Esophagus muscularis mucosa (tissue), 3 donors: ENCODE results near the gene CAPN2.

ENCODE experiments used
- POLR2A ChIP-seq: fragments of 450-650 bp; IDR thresholded peaks from one replicate; pipeline ENCODE4 v1.6.1; 2017; ENCODE audit warnings: antibody characterized with exemption, moderate library complexity, mild to moderate bottlenecking, low read depth
- TF ChIP-seq, protein P1 (sequence below), 3 experiments: fragments of 200-600 bp in 2 of 3; fragments of 450-650 bp in 1 of 3; sonication (generic) in 2 of 3; IDR thresholded peaks; one replicate each; pipeline ENCODE4 v1.5.1; 2017 to 2019; ENCODE audit warnings: antibody characterized with exemption in 3 of 3, mild to moderate bottlenecking in 2 of 3, moderate library complexity in 1 of 3

DNA sequence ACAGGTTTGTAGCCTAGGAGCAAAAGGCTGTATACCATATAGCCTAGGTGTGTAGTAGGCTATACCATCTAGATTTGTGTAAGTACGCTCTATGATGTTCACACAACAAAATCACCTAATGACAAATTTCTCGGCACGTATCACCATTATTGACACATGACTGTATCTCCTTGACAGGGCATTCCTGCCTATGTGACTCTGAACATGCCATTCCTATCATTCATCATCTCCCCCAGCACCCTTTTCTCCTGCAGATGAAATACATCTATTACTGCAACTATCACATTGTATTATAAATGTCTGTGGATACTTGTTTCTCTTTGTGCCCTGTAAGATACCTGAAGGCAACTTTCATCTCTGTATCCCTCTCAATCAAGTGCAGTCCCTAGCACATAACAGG is 103.5 kb downstream of the CAPN2 start:
- TF ChIP-seq, protein P1, sequence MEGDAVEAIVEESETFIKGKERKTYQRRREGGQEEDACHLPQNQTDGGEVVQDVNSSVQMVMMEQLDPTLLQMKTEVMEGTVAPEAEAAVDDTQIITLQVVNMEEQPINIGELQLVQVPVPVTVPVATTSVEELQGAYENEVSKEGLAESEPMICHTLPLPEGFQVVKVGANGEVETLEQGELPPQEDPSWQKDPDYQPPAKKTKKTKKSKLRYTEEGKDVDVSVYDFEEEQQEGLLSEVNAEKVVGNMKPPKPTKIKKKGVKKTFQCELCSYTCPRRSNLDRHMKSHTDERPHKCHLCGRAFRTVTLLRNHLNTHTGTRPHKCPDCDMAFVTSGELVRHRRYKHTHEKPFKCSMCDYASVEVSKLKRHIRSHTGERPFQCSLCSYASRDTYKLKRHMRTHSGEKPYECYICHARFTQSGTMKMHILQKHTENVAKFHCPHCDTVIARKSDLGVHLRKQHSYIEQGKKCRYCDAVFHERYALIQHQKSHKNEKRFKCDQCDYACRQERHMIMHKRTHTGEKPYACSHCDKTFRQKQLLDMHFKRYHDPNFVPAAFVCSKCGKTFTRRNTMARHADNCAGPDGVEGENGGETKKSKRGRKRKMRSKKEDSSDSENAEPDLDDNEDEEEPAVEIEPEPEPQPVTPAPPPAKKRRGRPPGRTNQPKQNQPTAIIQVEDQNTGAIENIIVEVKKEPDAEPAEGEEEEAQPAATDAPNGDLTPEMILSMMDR (IDR thresholded peaks at IDR 0.05): no peak
- TF ChIP-seq POLR2A: no peak
